ENCODE measurements around the gene LTBP3.

LTBP3 gene

DNA sequence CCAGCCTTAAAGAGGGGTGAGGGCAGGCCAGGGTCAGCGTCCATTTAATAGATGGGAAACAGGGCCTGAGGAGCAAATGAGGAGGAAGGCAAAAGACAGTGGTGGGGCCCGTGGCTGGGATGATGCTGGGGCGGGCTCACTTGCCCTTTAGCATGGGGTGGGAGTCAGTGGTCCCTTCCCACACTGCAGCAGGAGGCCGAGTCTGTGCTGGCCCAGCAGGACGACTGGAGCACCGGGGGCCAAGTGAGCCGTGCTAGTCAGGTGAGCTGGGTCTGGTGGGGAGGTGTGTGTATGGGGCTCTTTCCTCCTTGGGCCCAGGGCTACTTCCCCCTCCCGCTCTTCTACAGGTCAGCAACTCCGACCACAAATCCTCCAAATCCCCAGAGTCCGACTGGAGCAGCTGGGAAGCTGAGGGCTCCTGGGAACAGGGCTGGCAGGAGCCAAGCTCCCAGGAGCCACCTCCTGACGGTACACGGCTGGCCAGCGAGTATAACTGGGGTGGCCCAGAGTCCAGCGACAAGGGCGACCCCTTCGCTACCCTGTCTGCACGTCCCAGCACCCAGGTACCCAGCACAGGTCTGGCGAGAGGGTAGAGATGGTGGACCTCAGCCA lies 20.4 kb downstream of the LTBP3 start:
- Histone ChIP-seq H3K9ac (ENCODE audit: low read length) (no peak overlapping the region), H3K4me2 (ENCODE audit: low read length) (no peak overlapping the region), H2AK5ac (ENCODE audit: low read length) (no peak overlapping the region), H3K4me3 (ENCODE audit: low read length) (no peak overlapping the region), H3K36me3 (ENCODE audit: control insufficient read depth, insufficient read depth, low read length) (peaks cover 6% of the 10 kb centered on the region), H4K5ac (ENCODE audit: low read length) (no peak overlapping the region), H3K4ac (ENCODE audit: low read depth, low read length) (no peak overlapping the region), H3K4me1 (ENCODE audit: control insufficient read depth, low read depth, low read length) (peaks cover 3% of the 10 kb centered on the region), H3K18ac (ENCODE audit: low read length) (no peak overlapping the region), H3K27ac (ENCODE audit: low read depth, low read length) (no peak overlapping the region), H3K79me1 (ENCODE audit: low read length) (no peaks in the 10 kb centered on the region), H3K27me3 (ENCODE audit: insufficient read depth, low read length, poor library complexity) (no peaks in the 10 kb centered on the region), H2BK120ac (ENCODE audit: low read depth, low read length) (no peak overlapping the region), H3K79me2 (ENCODE audit: control insufficient read depth, insufficient read depth, low read length) (no peaks in the 10 kb centered on the region), H3K23ac (ENCODE audit: low read length) (no peak overlapping the region), H3K56ac (ENCODE audit: low read length) (no peak overlapping the region), H4K8ac (ENCODE audit: low read depth, low read length) (no peak overlapping the region), H2BK15ac (replicated peaks; ENCODE audit: low read depth) (no peak overlapping the region), H2BK5ac (ENCODE audit: low read length) (no peak overlapping the region)
- WGBS (ENCODE audit: extremely low coverage, insufficient coverage, low lambda C conversion rate), result no CpG with 5 or more reads among the region's 18 CpGs
- DNase-seq, result no peak

GRCh38 chr11:65537296-65537597 lies 20.9 kb downstream of the LTBP3 start:
- H3K4ac ChIP-seq (ENCODE audit: low read depth, low read length), result no peak overlapping the region
- peaks cover 3% of the 10 kb centered on the region for H3K4me1 ChIP-seq (ENCODE audit: control insufficient read depth, low read depth, low read length)
- no peak overlapping the region for H2BK15ac ChIP-seq (replicated peaks; ENCODE audit: low read depth)
- no peak overlapping the region for H3K18ac ChIP-seq (ENCODE audit: low read length)
- H3K4me3 ChIP-seq (ENCODE audit: low read length), result no peak overlapping the region
- no peaks in the 10 kb centered on the region for H3K79me2 ChIP-seq (ENCODE audit: control insufficient read depth, insufficient read depth, low read length)
- no peak overlapping the region for H2BK120ac ChIP-seq (ENCODE audit: low read depth, low read length)
- H3K23ac ChIP-seq (ENCODE audit: low read length), result no peak overlapping the region
- no peak overlapping the region for H3K56ac ChIP-seq (ENCODE audit: low read length)
- peaks cover 9% of the 10 kb centered on the region for H3K36me3 ChIP-seq (ENCODE audit: control insufficient read depth, insufficient read depth, low read length)
- WGBS (ENCODE audit: extremely low coverage, insufficient coverage, low lambda C conversion rate), result no CpG with 5 or more reads among the region's 2 CpGs
- no peak overlapping the region for H2BK5ac ChIP-seq (ENCODE audit: low read length)
- H3K4me2 ChIP-seq (ENCODE audit: low read length), result no peak overlapping the region
- H4K8ac ChIP-seq (ENCODE audit: low read depth, low read length), result no peak overlapping the region
- no peak overlapping the region for H3K27ac ChIP-seq (ENCODE audit: low read depth, low read length)
- no peak overlapping the region for H4K5ac ChIP-seq (ENCODE audit: low read length)
- no peaks in the 10 kb centered on the region for H3K27me3 ChIP-seq (ENCODE audit: insufficient read depth, low read length, poor library complexity)
- no peak overlapping the region for H2AK5ac ChIP-seq (ENCODE audit: low read length)
- no peaks in the 10 kb centered on the region for H3K79me1 ChIP-seq (ENCODE audit: low read length)
- no peak overlapping the region for H3K9ac ChIP-seq (ENCODE audit: low read length)
- DNase-seq, result no peak

DNA sequence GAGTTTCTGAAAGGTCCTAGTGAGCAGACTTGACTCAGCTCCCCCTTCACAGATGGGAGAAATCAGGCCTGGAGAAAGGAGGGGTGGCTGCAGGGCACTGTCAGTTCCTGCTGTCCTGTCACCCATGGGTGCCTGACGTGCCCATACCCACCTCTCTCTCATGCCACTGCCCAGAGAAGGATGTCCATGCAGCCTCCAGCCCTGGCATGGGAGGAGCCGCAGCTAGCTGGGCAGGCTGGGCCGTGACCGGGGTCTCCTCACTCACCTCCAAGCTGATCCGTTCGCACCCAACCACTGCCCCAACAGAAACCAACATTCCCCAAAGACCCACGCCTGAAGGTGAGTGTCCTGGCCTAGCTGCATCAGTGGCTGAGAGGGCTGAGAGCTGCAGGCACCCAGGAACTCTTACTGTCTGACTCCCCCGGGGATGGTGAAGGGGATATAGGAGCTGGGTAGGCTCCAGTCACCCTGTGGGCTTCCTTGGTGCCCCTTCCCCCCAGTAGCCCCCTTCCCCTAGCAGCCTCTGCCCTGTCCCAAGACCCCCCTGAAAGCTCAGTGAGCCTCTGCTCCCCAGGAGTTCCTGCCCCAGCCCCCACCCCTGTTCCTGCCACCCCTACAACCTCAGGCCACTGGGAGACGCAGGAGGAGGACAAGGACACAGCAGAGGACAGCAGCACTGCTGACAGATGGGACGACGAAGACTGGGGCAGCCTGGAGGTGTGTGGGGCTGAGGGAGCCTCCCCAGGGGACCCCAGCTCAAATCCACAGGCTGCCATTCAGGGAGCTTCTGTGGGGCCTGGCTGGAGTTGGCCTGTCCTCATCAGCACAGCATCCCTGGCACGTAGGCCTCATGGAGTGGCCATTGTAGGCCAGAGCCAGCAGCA lies 21.5 kb downstream of the LTBP3 start:
- Histone ChIP-seq H3K56ac (ENCODE audit: low read length) (no peak overlapping the region), H4K5ac (ENCODE audit: low read length) (no peak overlapping the region), H2BK15ac (replicated peaks; ENCODE audit: low read depth) (no peak overlapping the region), H2AK5ac (ENCODE audit: low read length) (no peak overlapping the region), H4K8ac (ENCODE audit: low read depth, low read length) (no peak overlapping the region), H2BK5ac (ENCODE audit: low read length) (no peak overlapping the region), H3K4me3 (ENCODE audit: low read length) (no peak overlapping the region), H2BK120ac (ENCODE audit: low read depth, low read length) (no peak overlapping the region), H3K27me3 (ENCODE audit: insufficient read depth, low read length, poor library complexity) (no peaks in the 10 kb centered on the region), H3K4me1 (ENCODE audit: control insufficient read depth, low read depth, low read length) (peaks cover 3% of the 10 kb centered on the region), H3K9ac (ENCODE audit: low read length) (no peak overlapping the region), H3K79me2 (ENCODE audit: control insufficient read depth, insufficient read depth, low read length) (no peaks in the 10 kb centered on the region), H3K79me1 (ENCODE audit: low read length) (no peaks in the 10 kb centered on the region), H3K4ac (ENCODE audit: low read depth, low read length) (no peak overlapping the region), H3K23ac (ENCODE audit: low read length) (no peak overlapping the region), H3K36me3 (ENCODE audit: control insufficient read depth, insufficient read depth, low read length) (peaks cover 11% of the 10 kb centered on the region), H3K4me2 (ENCODE audit: low read length) (no peak overlapping the region), H3K18ac (ENCODE audit: low read length) (no peak overlapping the region), H3K27ac (ENCODE audit: low read depth, low read length) (no peak overlapping the region)
- no CpG with 5 or more reads among the region's 12 CpGs for WGBS (ENCODE audit: extremely low coverage, insufficient coverage, low lambda C conversion rate)
- DNase-seq, result no peak

DNA sequence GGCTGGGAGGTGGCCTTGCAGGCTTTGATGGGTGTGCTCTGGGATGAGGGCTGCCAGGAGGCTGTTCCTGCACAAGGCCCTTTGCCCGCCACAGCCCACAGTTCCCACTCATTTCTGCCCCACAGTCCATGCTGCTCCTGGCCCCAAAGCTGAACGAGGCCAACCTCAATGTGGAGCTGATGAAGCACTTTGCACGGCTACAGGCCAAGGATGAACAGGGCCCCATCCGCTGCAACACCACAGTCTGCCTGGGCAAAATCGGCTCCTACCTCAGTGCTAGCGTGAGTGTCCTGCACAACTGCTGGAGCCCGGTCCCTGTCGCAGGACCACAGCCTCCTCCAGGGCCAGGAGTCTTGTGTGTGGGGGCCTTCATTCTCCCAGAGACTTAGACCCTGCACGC lies 23.1 kb downstream of the LTBP3 start:
- no peak for DNase-seq
- Histone ChIP-seq H2BK15ac (replicated peaks; ENCODE audit: low read depth) (no peak overlapping the region), H3K4me2 (ENCODE audit: low read length) (no peak overlapping the region), H4K5ac (ENCODE audit: low read length) (no peak overlapping the region), H3K27ac (ENCODE audit: low read depth, low read length) (no peak overlapping the region), H3K27me3 (ENCODE audit: insufficient read depth, low read length, poor library complexity) (no peaks in the 10 kb centered on the region), H2BK5ac (ENCODE audit: low read length) (no peak overlapping the region), H3K79me1 (ENCODE audit: low read length) (no peaks in the 10 kb centered on the region), H3K56ac (ENCODE audit: low read length) (no peak overlapping the region), H3K79me2 (ENCODE audit: control insufficient read depth, insufficient read depth, low read length) (no peaks in the 10 kb centered on the region), H3K23ac (ENCODE audit: low read length) (no peak overlapping the region), H3K4me3 (ENCODE audit: low read length) (no peak overlapping the region), H2AK5ac (ENCODE audit: low read length) (no peak overlapping the region), H4K8ac (ENCODE audit: low read depth, low read length) (no peak overlapping the region), H3K18ac (ENCODE audit: low read length) (no peak overlapping the region), H3K4me1 (ENCODE audit: control insufficient read depth, low read depth, low read length) (no peaks in the 10 kb centered on the region), H3K36me3 (ENCODE audit: control insufficient read depth, insufficient read depth, low read length) (peaks cover 14% of the 10 kb centered on the region), H3K9ac (ENCODE audit: low read length) (no peak overlapping the region), H3K4ac (ENCODE audit: low read depth, low read length) (no peak overlapping the region), H2BK120ac (ENCODE audit: low read depth, low read length) (no peak overlapping the region)
- WGBS (ENCODE audit: extremely low coverage, insufficient coverage, low lambda C conversion rate), result no CpG with 5 or more reads among the region's 9 CpGs

GRCh38 chr11:65532388-65533064 lies 25.6 kb downstream of the LTBP3 start:
- H2AK5ac ChIP-seq (ENCODE audit: low read length), result no peak overlapping the region
- H3K9ac ChIP-seq (ENCODE audit: low read length), result no peak overlapping the region
- H3K18ac ChIP-seq (ENCODE audit: low read length), result no peak overlapping the region
- no peak overlapping the region for H3K23ac ChIP-seq (ENCODE audit: low read length)
- H4K5ac ChIP-seq (ENCODE audit: low read length), result no peak overlapping the region
- no peak overlapping the region for H3K56ac ChIP-seq (ENCODE audit: low read length)
- H3K27me3 ChIP-seq (ENCODE audit: insufficient read depth, low read length, poor library complexity), result no peaks in the 10 kb centered on the region
- no peak overlapping the region for H2BK5ac ChIP-seq (ENCODE audit: low read length)
- no peak overlapping the region for H3K4me3 ChIP-seq (ENCODE audit: low read length)
- H4K8ac ChIP-seq (ENCODE audit: low read depth, low read length), result no peak overlapping the region
- H3K27ac ChIP-seq (ENCODE audit: low read depth, low read length), result no peak overlapping the region
- no peaks in the 10 kb centered on the region for H3K4me1 ChIP-seq (ENCODE audit: control insufficient read depth, low read depth, low read length)
- no peak for DNase-seq
- H3K79me1 ChIP-seq (ENCODE audit: low read length), result no peaks in the 10 kb centered on the region
- H3K4me2 ChIP-seq (ENCODE audit: low read length), result no peak overlapping the region
- no peak overlapping the region for H2BK15ac ChIP-seq (replicated peaks; ENCODE audit: low read depth)
- no peak overlapping the region for H3K4ac ChIP-seq (ENCODE audit: low read depth, low read length)
- no peak overlapping the region for H2BK120ac ChIP-seq (ENCODE audit: low read depth, low read length)
- no peaks in the 10 kb centered on the region for H3K79me2 ChIP-seq (ENCODE audit: control insufficient read depth, insufficient read depth, low read length)
- peaks cover 14% of the 10 kb centered on the region for H3K36me3 ChIP-seq (ENCODE audit: control insufficient read depth, insufficient read depth, low read length)
- WGBS (ENCODE audit: extremely low coverage, insufficient coverage, low lambda C conversion rate), result no CpG with 5 or more reads among the region's 15 CpGs

Data from mesendoderm (in vitro differentiated cells).